ENCODE measurements around the gene MAP1B. TPM values are rescaled to one million over a fixed set of nuclear protein-coding genes. Genes with fewer than 3 reads are reported as not detected.

The MAP1B gene
- total and polyA plus RNA-seq, 10 of the 15 experiments (the other 5 are each of a cell fraction or from before 2014, with no cell fraction given): 0.02 to 0.81 (median 0.06) TPM; not detected in 1

GRCh38 chr5:72108202-72109061 lies 1.2 kb downstream of the MAP1B start:
- no peaks in the 10 kb centered on the region for H3K79me2 ChIP-seq (ENCODE audit: control insufficient read depth, insufficient read depth, low read length)
- ChIA-PET SMC1A (ENCODE audit: uncharacterized antibody, unreplicated experiment) (no interaction called here), POLR2A (no interaction called here), RAD21 (ENCODE audit: unreplicated experiment) (no interaction called here), CTCF (no interaction called here)
- 0 out of 2 replicates have a peak, but pooled peaks cover 2% of the 10 kb centered on the region for H3K4me1 ChIP-seq (ENCODE audit: control insufficient read depth, insufficient read depth, low read length)
- intact Hi-C loops (cut with micrococcal nuclease; ENCODE audit: unreplicated experiment) (no loop called here), in situ Hi-C loops (cut with MboI) (no loop called here)
- no peaks in the 10 kb centered on the region for H4K20me1 ChIP-seq (ENCODE audit: control insufficient read depth, insufficient read depth)
- H3K9ac ChIP-seq (ENCODE audit: control insufficient read depth, insufficient read depth, low read length): no peak overlapping the region
- no peaks in the 10 kb centered on the region for H3K9me3 ChIP-seq (replicated peaks; ENCODE audit: control insufficient read depth, insufficient read depth, low read length)
- DNase-seq (ENCODE audit: low read depth, low spot score) (no peak), FAIRE-seq (no peak), ATAC-seq (peak; percentile 24; the same call in 2 of the 3 replicates)
- 3% methylated on average over 45 of the region's 72 CpGs for WGBS (ENCODE audit: insufficient coverage, insufficient replicate concordance, low lambda C conversion rate, missing lambda C conversion rate)
- no peaks in the 10 kb centered on the region for H3K36me3 ChIP-seq (ENCODE audit: control insufficient read depth in 2 of 2, insufficient read depth in 2 of 2, low read length in 1 of 2)
- TF ChIP-seq NFXL1 (IDR thresholded peaks at IDR 0.05; ENCODE audit: borderline replicate concordance) (no peak), KLF5 (IDR thresholded peaks at IDR 0.05; ENCODE audit: partially characterized antibody) (no peak)
- peak overlapping the region; percentile 62; the same call in 1 of the 2 replicates for H3K4me2 ChIP-seq (ENCODE audit: control insufficient read depth, insufficient read depth)
- peak overlapping the region; percentile 32; the same call in 1 of the 2 replicates for H3K4me3 ChIP-seq
- BruUV-seq (replicated peaks): no TSS peak
- no peak overlapping the region for H3K27ac ChIP-seq (ENCODE audit: control insufficient read depth, insufficient read depth)
- H2AFZ ChIP-seq (ENCODE audit: control insufficient read depth, low read depth, low read length): no peak overlapping the region
- H3K27me3 ChIP-seq (replicated peaks in 1 of 2; ENCODE audit: control insufficient read depth in 2 of 2, insufficient read depth in 2 of 2, low read length in 1 of 2): peaks cover 5 to 20% of the 10 kb centered on the region in 2 experiments

GRCh38 chr5:72109062-72109411 lies 1.8 kb downstream of the MAP1B start:
- Histone ChIP-seq H3K27ac (ENCODE audit: control insufficient read depth, insufficient read depth) (no peak overlapping the region), H4K20me1 (ENCODE audit: control insufficient read depth, insufficient read depth) (no peaks in the 10 kb centered on the region), H3K27me3 (replicated peaks in 1 of 2; ENCODE audit: control insufficient read depth in 2 of 2, insufficient read depth in 2 of 2, low read length in 1 of 2) (peaks cover 5 to 20% of the 10 kb centered on the region in 2 experiments), H3K4me3 (peak overlapping the region; percentile 32; the same call in 1 of the 2 replicates), H2AFZ (ENCODE audit: control insufficient read depth, low read depth, low read length) (no peak overlapping the region), H3K79me2 (ENCODE audit: control insufficient read depth, insufficient read depth, low read length) (no peaks in the 10 kb centered on the region), H3K4me2 (ENCODE audit: control insufficient read depth, insufficient read depth) (peak overlapping the region; percentile 62; the same call in 1 of the 2 replicates), H3K36me3 (ENCODE audit: control insufficient read depth in 2 of 2, insufficient read depth in 2 of 2, low read length in 1 of 2) (no peaks in the 10 kb centered on the region), H3K9me3 (replicated peaks; ENCODE audit: control insufficient read depth, insufficient read depth, low read length) (no peaks in the 10 kb centered on the region), H3K4me1 (ENCODE audit: control insufficient read depth, insufficient read depth, low read length) (0 out of 2 replicates have a peak, but pooled peaks cover 2% of the 10 kb centered on the region), H3K9ac (ENCODE audit: control insufficient read depth, insufficient read depth, low read length) (no peak overlapping the region)
- ChIA-PET RAD21 (ENCODE audit: unreplicated experiment) (no interaction called here), CTCF (no interaction called here), SMC1A (ENCODE audit: uncharacterized antibody, unreplicated experiment) (no interaction called here), POLR2A (no interaction called here)
- in situ Hi-C loops (cut with MboI): no loop called here
- BruUV-seq (replicated peaks): no TSS peak
- 0% methylated on average over 1 of the region's 2 CpGs for WGBS (ENCODE audit: insufficient coverage, insufficient replicate concordance, low lambda C conversion rate, missing lambda C conversion rate)
- ATAC-seq (no peak), DNase-seq (ENCODE audit: low read depth, low spot score) (no peak), FAIRE-seq (no peak)
- intact Hi-C loops (cut with micrococcal nuclease; ENCODE audit: unreplicated experiment): no loop called here
- TF ChIP-seq RAD21 (IDR thresholded peaks at IDR 0.05; ENCODE audit: insufficient read depth, low read depth, low read length) (no peak), SUZ12 (IDR thresholded peaks at IDR 0.05; ENCODE audit: unreplicated experiment) (no peak), PAX8 (IDR thresholded peaks at IDR 0.05) (no peak), POLR2AphosphoS2 (IDR thresholded peaks at IDR 0.05; ENCODE audit: low read depth, low read length) (no peak), ETV6 (conservative IDR thresholded peaks at IDR 0.05 in 1 of 2, IDR thresholded peaks at IDR 0.05 in 1 of 2; ENCODE audit: borderline replicate concordance in 1 of 2, low read depth in 1 of 2) (no peak), MEF2A (IDR thresholded peaks at IDR 0.05; ENCODE audit: insufficient read depth, low read depth, low read length) (no peak), RELB (IDR thresholded peaks at IDR 0.05; ENCODE audit: low read depth) (no peak), SMAD5 (IDR thresholded peaks at IDR 0.05; ENCODE audit: low read depth) (no peak)
- TF ChIP-seq, protein P1, sequence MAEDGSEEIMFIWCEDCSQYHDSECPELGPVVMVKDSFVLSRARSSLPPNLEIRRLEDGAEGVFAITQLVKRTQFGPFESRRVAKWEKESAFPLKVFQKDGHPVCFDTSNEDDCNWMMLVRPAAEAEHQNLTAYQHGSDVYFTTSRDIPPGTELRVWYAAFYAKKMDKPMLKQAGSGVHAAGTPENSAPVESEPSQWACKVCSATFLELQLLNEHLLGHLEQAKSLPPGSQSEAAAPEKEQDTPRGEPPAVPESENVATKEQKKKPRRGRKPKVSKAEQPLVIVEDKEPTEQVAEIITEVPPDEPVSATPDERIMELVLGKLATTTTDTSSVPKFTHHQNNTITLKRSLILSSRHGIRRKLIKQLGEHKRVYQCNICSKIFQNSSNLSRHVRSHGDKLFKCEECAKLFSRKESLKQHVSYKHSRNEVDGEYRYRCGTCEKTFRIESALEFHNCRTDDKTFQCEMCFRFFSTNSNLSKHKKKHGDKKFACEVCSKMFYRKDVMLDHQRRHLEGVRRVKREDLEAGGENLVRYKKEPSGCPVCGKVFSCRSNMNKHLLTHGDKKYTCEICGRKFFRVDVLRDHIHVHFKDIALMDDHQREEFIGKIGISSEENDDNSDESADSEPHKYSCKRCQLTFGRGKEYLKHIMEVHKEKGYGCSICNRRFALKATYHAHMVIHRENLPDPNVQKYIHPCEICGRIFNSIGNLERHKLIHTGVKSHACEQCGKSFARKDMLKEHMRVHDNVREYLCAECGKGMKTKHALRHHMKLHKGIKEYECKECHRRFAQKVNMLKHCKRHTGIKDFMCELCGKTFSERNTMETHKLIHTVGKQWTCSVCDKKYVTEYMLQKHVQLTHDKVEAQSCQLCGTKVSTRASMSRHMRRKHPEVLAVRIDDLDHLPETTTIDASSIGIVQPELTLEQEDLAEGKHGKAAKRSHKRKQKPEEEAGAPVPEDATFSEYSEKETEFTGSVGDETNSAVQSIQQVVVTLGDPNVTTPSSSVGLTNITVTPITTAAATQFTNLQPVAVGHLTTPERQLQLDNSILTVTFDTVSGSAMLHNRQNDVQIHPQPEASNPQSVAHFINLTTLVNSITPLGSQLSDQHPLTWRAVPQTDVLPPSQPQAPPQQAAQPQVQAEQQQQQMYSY (CRISPR knock-in tag; IDR thresholded peaks at IDR 0.05): no peak

All from GM12878 (cell line).